ENCODE measurements around the gene NXN.

DNA sequence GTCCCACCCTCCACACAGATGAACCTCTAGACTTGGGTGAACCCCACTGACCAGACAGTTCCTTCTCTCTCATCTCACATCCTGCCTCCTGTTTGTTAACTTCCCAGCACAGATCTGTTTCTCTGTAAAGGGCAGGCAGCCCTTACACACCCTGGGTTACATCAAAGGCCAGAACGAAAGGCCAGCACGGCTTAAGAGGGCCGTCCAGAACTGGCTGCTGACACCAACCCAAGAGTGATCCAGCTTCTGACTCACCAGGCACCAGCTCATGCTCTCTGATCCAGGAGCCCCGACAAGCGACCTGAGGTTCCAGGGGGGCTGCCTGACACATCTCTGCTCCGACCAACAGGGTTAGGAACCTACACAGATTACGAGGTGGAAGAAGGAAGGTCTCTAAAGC is 110.5 kb downstream of the NXN start:
- TF ChIP-seq, protein P1, sequence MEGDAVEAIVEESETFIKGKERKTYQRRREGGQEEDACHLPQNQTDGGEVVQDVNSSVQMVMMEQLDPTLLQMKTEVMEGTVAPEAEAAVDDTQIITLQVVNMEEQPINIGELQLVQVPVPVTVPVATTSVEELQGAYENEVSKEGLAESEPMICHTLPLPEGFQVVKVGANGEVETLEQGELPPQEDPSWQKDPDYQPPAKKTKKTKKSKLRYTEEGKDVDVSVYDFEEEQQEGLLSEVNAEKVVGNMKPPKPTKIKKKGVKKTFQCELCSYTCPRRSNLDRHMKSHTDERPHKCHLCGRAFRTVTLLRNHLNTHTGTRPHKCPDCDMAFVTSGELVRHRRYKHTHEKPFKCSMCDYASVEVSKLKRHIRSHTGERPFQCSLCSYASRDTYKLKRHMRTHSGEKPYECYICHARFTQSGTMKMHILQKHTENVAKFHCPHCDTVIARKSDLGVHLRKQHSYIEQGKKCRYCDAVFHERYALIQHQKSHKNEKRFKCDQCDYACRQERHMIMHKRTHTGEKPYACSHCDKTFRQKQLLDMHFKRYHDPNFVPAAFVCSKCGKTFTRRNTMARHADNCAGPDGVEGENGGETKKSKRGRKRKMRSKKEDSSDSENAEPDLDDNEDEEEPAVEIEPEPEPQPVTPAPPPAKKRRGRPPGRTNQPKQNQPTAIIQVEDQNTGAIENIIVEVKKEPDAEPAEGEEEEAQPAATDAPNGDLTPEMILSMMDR (IDR thresholded peaks at IDR 0.05): no peak
- TF ChIP-seq POLR2A (IDR thresholded peaks at IDR 0.05) (no peak), POLR2AphosphoS5 (IDR thresholded peaks at IDR 0.05) (peak; percentile 97), EP300 (IDR thresholded peaks at IDR 0.05) (no peak)

Measured in gastroesophageal sphincter (tissue), 3 donors.